A172 (cell line): ENCODE results near the gene ST6GALNAC1. TPM values are rescaled to one million over a fixed set of nuclear protein-coding genes. Genes with fewer than 3 reads are reported as not detected.
A peak's percentile ranks its signal among the peaks of the same experiment; 100 is the strongest.

Source experiments
- DNase-seq: peaks from one replicate; pipeline ENCODE4 v3.0.0-alpha.2; 2015; ENCODE audit warnings: low spot score
- total RNA-seq: library from RNA; depleted of rRNA; stranded (reverse); fragments of >200 nt; shearing (Covaris generic); gene quantifications from 2 replicates; pipeline ENCODE4 v1.2.3, GENCODE V29; 2014; rRNA removed

Gene ST6GALNAC1
- total RNA-seq = not detected in 2 replicates

DNA sequence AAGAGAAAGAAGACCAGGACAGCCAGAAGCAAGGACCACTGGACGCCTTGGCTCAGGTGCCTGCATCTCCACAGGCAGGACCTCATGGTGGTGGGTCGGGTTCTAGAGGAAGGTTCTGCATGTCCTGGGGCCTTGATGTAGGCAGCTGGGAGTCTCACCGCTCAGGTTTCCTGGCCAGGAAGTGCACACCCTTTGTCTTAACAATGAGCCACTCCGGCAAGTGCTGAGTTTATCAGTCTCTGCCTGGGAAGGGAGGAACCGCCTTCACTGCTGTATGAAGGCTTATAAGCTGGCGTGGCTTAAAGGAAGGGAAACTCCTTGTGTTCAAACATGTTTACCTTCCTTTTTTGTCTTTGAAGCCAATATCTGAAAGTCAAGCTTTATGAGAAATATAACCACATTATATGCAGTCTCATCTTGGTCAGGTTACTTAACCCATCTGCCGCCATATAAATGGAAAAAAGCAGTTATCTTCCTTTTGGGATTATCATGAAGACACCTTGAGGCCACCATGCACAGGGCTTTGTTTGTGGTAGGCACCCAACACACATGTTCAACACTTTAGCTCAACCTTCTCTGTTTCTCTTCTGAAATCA, at the start of gene ST6GALNAC1:
Gene ST6GALNAC1 (minus strand): TSS at position 205 of the 596 bp plus-strand sequence. CDS start 119 bp downstream, at position 86.
- DNase-seq = no peak

- DNase-seq = no peak
These were observed 48.0 kb upstream of the ST6GALNAC1 start for GRCh38 chr17:76691379-76692191.

DNA sequence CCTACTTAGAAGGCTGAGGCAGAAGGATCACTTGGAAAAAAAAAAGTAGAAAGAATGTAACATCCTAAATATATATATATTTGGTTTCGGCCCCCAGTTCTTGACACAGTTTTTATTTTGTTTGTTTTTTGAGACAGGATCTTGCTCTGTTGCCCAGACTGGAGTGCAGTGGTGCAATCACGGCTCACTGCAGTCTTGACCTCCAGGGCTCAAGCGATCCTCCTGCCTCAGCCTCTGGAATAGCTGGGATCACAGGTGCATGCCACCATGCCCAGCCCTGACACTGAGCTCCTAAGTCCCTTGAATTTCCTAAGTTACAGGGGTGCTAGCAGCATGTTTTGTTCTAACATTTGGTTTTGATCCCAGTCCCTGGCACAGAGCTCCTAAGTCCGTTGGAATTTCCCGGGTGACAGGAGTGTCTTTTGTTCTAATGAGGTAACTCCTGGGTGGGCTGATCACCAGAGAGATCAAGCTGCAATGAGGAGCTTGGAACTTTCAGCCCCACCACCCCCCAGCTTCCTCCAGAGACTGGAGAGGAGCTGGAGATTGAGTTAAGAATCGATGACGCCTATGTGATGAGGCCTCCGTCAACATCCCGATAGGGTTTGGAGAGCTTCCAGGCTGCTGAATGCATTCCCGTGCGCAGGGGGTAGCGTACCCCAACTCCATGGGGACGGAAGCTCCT, 47.2 kb upstream of the ST6GALNAC1 start:
- DNase-seq = no peak

- DNase-seq = no peak
These were observed 46.3 kb upstream of the ST6GALNAC1 start for GRCh38 chr17:76689859-76690258.

DNA sequence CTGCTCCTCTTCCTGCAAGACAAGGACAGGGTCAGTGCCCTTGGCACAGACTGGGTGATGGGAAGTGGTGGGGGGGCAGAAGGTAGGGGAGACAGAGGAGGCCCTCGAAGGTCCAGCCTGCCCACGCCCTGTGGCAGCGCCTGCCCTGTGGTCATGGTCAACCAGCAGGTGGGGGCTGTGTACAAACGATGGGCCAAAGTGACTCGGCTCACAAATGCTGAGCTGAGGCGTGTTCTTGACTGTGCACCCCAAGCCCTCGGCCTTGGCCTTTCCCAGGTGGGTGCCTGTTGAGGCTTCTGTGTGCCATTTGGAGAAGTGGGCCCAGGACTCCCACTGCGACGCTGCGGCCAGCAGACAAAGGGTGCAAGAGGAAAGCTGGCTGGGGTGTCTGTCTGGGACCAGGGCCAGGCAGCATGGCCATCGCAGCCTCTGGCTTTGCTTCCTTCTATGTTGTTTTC, 44.6 kb upstream of the ST6GALNAC1 start:
- peak; percentile 55 for DNase-seq

DNA sequence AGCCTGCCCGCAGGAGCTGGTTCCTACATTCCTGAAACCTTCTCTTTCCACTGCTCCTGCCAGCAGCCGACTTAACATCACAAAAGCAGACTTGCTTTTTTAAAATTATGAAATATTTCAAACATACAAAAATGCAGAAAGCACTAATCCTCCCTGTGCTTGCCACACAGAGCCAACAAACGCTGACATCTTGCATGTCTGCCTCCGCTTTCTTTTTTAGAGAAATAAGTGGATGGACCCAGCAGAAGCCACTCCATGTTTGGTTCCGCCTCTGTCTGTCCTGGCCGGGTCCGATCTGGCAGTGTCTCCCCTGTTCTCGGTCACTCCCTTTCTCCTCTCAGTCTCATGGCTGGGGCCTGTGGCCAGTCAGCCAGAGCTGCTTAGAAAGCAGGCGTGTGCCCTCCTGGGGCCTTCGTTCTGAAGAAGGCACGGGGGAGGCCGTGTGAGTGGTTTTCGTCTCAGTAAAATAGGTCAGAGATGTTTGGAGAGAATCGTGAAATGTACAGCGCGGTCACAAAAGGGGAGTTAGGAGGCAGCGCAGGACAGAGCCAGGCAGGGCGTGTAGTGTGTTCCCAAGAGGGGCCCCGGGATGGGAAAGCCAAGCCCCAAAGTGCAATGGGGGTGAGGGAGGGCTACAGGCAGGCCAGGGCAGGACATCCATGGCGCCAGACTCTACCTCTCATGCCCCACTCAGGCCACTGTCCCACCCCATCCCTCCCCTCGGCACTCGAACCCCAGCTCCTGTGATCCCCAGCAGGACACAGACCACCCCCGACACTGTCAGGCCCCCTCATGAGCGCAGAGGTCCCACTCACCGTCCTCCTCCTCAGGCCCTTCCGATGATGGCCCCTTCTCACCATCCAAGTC, 44.0 kb upstream of the ST6GALNAC1 start:
- no peak for DNase-seq

DNA sequence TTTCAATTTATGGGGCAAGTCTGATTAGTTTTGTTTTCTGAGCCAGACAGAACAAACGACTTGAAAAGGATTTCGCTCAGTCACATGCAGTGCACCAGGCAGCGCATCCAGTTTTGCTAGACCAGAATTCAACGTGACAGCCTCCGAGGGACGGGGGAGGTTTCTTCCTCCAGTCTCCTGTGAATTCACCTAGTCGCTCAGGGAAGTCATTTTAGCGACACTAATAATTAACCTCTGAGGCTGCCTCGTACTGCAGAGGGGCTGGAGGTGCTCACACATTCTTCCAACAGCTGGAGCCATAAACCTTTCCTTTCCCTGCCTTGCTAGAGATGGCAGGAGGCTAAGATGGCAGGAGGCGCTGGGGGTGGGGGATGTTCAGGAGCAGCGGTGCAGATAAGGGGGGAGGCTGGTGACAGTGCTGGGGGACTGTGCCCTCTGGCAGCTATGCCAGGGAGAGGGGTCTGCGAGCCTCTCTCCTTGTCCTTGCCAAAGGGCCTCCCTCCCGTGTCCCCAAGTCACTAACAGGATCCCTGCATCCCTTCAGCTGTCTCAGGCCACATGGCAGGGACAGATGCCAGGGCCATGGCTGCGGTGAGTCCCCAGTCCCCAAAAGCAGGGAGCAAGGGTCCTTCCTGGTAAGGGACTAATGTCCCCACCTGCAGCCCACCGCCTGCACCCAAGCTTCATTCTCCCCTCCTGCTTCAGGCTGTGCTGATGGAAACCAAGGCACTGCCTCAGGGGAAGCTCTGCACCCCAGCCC, 43.2 kb upstream of the ST6GALNAC1 start:
- DNase-seq = no peak

DNA sequence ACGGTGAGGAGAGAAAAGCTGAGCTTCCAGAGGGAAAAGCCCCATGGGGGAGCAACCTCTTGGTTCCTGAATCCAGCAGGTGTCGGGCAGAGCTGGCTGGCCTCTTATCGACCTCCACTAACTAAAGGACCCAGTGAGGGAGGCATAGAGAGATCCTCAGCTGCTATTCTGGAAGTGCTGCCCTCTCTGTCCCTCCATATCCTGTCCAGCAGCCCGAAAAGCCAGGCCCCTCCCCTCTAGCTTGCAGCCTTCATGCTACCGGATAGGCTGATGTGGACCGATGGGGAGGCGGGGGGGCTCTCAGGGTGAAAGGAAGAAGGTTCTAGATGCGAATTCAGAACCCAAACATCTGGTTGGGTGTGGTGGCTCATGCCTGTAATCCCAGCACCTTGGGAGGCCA, 42.3 kb upstream of the ST6GALNAC1 start:
- DNase-seq = no peak

GRCh38 chr17:76685366-76685765, 41.8 kb upstream of the ST6GALNAC1 start:
- DNase-seq = no peak

DNA sequence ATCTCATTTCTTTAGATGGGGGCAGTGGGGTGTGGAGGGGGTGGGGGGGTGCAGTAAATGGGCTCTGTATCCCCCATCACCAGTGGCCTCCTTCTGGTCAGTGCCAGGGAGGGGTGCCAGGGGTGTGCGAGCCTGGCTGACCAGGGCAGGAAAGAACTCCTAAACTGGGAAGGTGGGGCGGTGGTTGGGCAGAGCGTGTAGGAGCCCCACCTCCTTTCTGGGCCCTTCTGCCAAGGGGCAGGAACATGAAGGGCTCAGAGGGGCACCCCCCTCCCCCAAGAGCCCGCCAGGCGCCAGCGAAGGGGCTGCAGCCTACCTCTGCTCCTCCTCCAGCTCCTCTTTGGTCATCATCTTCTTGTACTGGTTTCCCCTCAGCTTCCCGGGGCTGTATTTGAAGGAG, 41.2 kb upstream of the ST6GALNAC1 start:
- DNase-seq = no peak

DNA sequence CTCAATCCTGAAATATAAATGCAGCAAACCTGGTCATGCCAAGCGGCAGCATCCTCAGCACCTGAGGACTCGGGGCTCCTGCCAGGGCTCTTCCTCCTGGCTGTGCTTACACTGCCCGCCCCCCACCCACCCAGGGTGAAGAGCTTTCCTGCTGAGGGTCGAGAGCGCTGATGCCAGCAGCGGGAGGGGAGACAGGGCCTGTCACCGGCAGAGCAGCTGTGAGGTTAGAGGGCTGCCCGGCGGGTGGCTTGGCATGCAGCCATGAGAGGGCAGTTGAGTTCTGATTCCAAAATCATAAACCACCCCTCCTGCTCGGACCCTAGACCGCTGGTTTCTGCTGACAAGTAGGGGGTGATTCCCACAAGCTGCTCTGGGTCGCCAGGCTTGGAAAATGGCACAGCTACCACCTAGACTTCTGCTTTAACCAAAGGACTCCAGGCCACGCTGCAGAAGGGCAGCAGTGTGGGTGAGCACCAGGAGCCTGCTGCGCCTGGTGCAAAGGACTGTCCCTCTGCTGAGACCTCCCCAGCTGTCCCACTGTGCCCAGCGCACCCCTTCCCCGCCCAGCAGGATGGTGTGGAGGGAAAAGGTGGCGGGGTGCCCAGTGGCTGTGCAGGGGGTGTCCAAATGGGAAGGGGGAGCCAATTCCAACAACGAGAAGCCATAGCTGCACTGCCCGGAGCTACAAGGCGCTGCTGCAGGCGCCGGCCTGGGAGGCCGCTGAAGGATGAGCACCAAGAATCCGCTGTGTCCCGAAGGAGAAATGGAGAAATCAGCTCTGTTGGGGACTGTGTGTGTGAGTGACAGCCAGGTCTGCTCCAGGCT, 40.6 kb upstream of the ST6GALNAC1 start:
- DNase-seq = no peak

DNA sequence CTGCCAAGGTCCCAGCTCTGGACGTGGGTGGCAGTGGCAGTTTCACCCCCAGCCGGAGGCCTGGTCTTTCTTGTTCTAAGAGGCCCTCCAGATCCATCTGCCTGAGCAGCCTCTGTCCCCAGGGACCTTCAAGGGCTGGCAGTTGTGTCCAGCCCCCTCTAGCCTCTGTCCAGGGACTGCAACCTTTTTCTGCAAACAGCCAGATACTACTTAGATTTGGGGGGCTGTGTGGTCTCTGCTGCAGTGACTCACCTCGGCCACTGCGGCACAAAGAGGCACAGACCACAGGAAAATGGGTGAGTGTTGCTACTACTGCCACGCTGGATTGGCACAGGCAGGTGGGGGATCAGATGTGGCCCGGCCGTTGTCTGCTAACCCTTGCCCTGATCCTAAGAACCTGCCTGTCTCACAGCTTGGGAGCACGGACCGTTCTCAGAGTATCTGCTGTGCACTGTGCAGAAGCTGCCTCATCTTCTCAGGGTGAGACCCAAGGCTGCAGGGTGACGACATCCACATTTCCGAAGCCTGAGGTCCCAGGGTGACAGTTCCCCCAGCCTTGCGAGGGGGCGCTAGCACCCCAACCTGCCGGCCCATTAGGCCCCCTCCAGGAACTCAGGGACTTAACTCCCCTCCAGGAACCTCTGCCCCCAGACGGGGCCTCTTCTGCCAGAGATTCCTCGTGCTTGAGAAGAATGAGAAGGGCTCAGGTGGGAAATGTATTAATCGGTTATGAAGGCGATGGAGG, 39.6 kb upstream of the ST6GALNAC1 start:
- no peak for DNase-seq

DNA sequence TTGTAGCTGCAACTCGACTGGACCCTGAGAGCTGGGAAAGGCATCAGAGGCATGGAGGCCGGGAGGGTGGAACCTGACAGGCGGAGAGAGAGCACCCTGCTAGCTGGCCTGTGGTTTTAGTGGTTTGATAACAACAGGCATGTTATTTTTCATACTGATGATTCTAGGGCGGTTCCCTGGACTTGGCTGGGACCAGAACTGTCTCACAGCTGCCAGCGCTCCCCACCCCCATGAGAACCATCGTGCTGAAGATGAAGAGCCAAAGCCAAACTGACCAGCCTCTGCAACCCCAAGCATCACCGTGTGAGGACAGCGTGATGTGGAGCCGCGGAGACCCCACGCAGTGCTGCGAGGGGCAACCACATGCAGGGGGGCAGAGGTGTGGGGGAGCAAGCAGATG, 38.7 kb upstream of the ST6GALNAC1 start:
- DNase-seq = peak; percentile 95

GRCh38 chr17:76681222-76682137, 37.9 kb upstream of the ST6GALNAC1 start:
- peak; percentile 78 for DNase-seq

- no peak for DNase-seq
These were observed 35.7 kb upstream of the ST6GALNAC1 start for GRCh38 chr17:76679239-76679638.

DNA sequence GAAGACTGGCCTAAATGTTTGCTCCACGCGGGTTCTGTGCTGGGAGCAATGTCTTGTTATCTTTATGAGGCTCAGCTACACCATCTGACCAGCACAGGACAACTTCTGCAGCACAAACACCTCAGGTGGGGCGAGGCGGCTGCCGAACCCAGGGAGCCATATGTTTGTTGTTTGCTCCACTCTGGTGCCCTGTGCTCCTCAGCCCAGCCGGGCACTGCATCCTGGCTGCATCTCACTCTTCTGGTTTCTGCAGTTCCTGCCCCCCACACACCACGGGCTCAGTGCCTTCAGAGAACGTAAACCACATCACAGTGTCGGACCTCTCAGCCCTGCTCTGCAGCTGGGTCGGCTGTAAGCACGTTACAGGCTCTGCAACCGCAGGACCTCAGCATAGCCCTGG, 34.8 kb upstream of the ST6GALNAC1 start:
- DNase-seq = no peak

- no peak for DNase-seq
These were observed 33.8 kb upstream of the ST6GALNAC1 start for GRCh38 chr17:76677406-76677805.

DNA sequence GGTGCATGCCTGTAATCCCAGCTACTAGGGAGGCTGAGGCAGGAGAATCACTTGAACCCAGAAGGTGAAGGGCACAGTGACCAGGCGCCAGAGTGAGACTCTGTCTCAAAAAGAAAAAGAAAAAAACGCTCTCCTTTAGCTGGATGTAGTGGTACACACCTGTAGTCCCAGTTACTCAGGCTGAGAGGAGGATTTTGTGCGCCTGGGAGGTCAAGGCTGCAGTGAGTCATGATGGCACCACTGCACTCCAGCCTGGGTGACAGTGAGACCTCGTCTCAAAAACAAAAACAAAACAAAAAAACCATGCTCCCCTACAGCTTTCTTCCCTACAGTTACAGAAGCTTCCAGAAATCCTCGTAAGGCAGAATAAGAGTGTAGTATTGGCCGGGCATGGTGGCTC, 33.1 kb upstream of the ST6GALNAC1 start:
- no peak for DNase-seq
